Epithelial cell of proximal tubule (primary cell): Measurements from ENCODE around the gene AMDHD2. TPM values are rescaled to one million over a fixed set of nuclear protein-coding genes. Genes with fewer than 3 reads are reported as not detected.
"Not testable (repeated sequence)": the region's sequence is repeated elsewhere in the genome, so short reads cannot be mapped to it uniquely, and the experiment has no call there.

ENCODE experiments used
- DNase-seq: peaks from one replicate; pipeline ENCODE4 v3.0.0-alpha.2; 2011; ENCODE audit warnings: low read depth
- H3K4me3 ChIP-seq: 2 replicates; pipeline ENCODE4 v1.5.1; 2011; ENCODE audit warnings: low read depth, mild to moderate bottlenecking, low read length
- total RNA-seq: library from RNA; depleted of rRNA; stranded (reverse); fragments of >200 nt; gene quantifications from 2 replicates; pipeline ENCODE4 v1.2.3, GENCODE V29; 2015
- TF ChIP-seq, protein P1 (sequence below): conservative IDR thresholded peaks from 2 replicates; pipeline ENCODE4 v1.5.1; 2012; ENCODE audit warnings: low read depth, mild to moderate bottlenecking, low read length

The AMDHD2 gene
- total RNA-seq, 1 donor from 2014 or later: 32.7 TPM

DNA sequence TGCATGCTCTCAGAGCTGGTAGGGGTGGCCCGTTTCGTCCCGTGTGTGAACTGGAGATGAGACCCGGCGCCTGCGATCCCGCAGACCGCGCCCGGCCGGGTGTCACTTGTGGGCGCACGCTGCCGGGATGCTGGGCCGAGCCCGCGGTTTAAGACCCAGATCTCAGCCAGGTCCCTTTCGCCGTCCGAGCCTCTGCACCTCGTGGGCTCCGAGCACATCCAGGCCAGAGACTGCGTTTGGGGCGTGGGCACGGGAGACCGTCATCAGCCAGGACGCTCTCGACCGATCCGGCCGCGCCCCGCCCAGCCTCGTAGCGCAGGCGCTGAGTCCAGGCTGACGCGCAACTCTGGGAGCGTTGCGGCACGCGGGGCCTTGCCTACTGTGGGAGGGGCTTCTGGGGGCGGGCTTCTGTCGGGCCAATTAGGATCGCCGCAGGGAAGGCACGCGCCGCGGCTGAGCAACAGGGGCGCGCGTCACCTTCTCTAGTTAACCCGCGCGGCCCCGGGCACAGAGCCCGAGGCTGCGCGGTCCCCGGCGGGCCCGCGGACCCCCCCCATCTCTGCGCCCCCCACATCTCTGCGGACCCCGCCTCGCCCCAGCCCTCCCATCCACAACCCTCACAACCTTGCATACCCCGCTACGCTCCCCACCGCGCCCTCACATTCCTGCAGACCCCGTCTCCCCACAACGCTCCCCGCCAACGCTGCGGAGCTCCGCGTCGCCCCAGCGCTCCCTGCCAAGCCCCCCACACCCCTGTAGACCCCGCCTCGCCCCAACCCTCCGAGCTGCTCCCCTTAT is 11.7 kb downstream of the AMDHD2 start:
- TF ChIP-seq, protein P1, sequence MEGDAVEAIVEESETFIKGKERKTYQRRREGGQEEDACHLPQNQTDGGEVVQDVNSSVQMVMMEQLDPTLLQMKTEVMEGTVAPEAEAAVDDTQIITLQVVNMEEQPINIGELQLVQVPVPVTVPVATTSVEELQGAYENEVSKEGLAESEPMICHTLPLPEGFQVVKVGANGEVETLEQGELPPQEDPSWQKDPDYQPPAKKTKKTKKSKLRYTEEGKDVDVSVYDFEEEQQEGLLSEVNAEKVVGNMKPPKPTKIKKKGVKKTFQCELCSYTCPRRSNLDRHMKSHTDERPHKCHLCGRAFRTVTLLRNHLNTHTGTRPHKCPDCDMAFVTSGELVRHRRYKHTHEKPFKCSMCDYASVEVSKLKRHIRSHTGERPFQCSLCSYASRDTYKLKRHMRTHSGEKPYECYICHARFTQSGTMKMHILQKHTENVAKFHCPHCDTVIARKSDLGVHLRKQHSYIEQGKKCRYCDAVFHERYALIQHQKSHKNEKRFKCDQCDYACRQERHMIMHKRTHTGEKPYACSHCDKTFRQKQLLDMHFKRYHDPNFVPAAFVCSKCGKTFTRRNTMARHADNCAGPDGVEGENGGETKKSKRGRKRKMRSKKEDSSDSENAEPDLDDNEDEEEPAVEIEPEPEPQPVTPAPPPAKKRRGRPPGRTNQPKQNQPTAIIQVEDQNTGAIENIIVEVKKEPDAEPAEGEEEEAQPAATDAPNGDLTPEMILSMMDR: no peak
- DNase-seq: no peak
- H3K4me3 ChIP-seq: peak overlapping the region; percentile 68

DNA sequence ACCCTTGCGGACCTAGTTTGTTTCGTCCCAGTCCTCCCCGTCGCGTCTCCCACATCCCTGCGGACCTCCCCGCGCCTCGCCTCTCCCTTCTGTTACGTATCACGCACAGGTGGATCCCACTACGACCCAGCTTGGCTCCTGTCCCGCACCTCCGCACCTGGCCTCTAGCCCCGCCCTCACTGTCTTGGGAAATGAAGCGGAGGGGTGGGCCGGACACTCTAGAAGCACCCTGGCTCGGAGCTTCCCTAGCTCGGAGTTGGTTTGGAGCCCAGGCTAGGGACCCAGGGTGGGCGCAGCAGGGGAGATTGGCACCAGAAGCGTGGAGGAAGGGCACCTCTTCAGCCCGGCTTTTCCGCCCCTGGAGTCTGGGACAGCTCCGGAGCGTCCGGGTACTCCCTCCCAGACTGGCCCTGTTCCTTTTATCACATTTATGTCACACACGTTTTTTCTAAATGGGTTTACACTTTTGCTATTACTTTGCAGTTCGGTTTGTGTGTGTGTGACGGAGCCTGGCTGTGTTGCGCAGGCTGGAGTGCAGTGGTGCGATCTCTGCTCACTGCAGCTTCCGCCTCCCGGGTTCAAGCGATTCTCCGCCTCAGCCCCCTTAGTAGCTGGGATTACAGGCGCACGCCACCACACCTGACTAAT is 12.4 kb downstream of the AMDHD2 start:
- H3K4me3 ChIP-seq: peak overlapping the region; percentile 68
- no peak for DNase-seq
- TF ChIP-seq, protein P1: no peak

DNA sequence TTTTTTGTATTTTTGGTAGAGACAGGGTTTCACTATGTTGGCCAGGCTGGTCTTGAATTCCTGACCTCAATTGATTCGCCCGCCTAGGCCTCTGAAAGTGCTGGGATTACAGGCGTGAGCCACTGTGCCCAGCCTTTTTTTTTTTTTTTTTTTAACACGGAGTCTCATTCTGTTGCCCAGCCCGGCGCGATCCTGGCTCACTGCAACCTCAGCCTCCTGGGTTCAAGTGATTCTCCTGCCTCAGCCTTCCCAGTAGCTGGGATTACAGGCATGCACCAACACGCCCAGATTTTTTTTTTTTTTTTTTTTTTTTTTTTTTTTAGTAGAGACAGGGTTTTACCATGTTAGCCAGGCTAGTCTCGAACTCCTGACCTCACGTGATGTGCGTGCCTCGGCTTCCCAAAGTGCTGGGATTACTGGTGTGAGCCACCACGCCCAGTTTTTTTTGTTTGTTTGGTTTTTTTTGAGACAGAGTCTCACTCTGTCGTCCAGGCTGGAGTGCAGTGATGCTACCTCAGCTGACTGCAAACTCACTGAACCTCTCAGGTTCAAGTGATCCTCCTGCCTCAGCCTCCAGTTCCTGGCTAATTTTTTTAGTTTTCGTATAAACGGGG is 13.1 kb downstream of the AMDHD2 start:
- not testable (repeated sequence) for DNase-seq
- H3K4me3 ChIP-seq: peak overlapping the region; percentile 68

DNA sequence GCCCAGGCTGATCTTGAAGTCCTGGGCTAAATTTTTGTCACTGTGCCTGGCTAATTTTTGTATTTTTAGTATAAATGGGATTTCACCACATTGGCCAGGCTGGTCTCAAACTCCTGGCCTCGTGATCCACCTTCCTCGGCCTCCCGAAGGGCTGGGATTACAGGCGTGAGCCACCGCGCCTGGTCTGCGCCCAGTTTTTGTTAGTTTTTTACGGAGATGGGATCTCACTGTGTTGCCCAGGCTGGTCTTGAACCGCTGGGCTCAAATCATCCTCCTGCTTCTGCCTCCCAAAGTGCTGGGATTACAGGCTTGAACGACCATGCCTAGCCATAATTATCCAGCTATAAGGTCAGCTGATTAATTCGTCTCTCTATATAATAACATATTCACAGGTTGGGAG is 13.7 kb downstream of the AMDHD2 start:
- no peak for DNase-seq
- no peak overlapping the region for H3K4me3 ChIP-seq
- TF ChIP-seq, protein P1: no peak

DNA sequence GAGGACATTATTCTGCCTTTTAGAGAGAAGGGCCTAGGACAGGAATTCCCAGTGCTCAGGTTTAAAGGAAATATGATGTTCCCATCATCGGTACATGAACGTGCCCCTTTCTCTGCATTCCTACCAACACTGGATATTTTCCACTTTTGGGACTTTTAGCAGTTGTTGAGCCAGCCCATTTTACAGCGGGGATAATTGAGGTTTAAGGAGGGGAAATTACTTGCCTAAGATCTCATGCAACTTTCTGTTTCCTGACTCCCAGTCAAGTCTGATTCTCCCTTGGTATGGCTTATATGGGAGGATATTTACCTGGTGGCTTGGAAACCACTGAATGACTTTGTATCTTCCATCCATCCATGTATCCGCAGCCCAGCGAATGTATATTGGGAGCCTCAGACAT is 14.2 kb downstream of the AMDHD2 start:
- DNase-seq, H3K4me3 ChIP-seq: not testable (repeated sequence)

DNA sequence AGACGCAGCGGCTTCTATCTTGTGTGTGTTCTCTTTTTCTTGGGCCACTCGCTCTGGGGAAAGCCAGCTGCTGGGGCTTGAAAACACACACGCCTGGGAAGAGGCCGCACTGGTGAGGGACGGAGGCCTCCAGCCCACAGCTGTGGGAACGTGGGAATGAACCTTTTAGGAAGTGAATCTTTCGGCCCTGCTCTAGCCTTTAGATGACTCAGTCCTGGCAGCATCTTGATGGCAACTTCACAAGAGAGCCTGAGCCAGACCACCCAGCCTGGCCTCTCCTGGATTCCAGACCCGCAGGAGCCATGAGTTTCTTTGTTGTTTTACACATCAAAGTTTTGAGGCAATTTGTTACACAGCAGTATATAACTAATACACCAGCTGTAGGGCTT is 15.4 kb downstream of the AMDHD2 start:
- DNase-seq: no peak
- TF ChIP-seq, protein P1: no peak
- no peak overlapping the region for H3K4me3 ChIP-seq

DNA sequence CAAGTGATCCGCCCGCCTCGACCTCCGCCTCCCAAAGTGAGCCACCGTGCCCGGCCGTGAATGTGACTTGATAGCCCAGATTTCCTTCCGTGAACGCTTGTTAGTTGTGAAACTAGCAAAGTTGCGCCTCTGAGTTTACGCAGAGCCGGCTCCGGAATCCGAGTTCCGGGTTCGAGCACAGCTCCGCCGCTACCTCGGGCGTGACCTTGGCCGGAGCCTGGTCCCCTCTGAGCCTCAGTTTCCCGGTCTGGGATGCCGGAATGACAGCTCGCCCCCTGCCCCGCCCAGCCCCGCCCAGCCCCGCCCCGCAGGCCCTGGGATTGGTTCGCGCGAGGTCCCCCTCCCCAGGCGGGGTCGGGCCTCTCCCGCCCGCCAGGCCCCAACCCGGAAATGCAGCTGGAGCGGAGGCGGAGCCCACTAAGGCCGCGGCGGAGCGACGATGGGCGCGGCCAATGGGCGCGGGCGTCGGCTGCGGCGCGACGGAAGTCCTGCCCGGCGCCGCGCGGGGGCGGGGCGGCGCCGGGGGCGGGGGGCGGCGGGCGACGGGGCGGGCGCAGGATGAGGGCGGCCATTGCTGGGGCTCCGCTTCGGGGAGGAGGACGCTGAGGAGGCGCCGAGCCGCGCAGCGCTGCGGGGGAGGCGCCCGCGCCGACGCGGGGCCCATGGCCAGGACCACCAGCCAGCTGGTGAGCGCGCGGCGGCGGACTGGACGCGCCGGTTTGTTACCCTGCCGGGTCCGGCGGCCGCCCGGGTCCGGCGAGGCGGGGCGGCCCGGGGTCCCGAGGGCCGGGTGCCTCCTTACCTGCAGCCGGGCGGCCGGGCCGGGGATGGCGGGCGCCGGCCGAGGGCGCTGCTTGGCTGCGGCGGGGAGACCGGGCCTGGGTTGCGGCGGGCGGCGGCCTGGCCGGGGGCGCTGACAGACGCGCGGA is 17.5 kb downstream of the AMDHD2 start, which contains the start of gene PDPK1:
Gene PDPK1 (plus strand): TSS at position 571 of the 929 bp plus-strand sequence. CDS start 92 bp downstream, at position 663.
- no peak for DNase-seq
- peak within 1 kb of the TSS; percentile 72 for H3K4me3 ChIP-seq
- TF ChIP-seq, protein P1: no peak

DNA sequence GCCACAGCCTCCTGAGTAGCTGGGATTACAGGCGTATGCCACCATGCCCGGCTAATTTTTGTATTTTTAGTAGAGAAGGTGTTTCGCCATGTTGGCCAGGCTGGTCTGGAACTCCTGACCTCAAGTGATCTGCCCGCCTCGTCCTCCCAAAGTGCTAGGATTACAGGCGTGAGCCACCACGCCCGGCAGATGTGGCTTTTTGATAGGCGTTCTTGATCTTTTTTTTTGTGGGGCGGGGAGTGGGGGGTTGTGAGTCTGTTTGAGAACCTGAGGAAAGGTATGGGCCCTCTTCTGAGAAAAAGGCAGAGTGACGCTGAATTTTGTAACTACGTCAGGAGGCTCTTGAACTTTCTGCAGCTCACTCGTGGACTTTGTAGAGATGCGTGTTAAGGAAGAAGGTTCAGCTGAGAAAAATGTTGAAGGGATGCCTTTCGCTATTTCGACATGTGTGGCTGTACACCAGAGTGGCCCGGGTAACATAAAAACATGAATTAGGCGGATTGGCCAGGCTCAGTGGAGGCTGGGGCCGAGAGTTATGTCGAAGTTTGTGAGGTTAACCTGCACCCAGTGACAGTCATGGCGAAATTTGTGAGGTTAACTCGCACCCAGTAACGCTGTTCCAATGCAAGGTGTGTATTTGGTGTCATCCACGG is 19.1 kb downstream of the AMDHD2 start:
- DNase-seq: not testable (repeated sequence)
- peak overlapping the region; percentile 56 for H3K4me3 ChIP-seq
